Spleen (tissue), 7 donors: ENCODE data around the gene LRRC3B.

Experiments used
- POLR2AphosphoS5 ChIP-seq, 3 donors: sonication (generic); formaldehyde crosslinking; IDR thresholded peaks; one replicate each; pipeline ENCODE4 v1.5.1; 2017; ENCODE audit warnings: antibody characterized with exemption in 3 of 3
- TF ChIP-seq, protein P1 (sequence below), 11 experiments: fragments of 200-600 bp in 7 of 11; fragments of 450-650 bp in 4 of 11; sonication (generic) in 4 of 11; IDR thresholded peaks in 8 of 11; conservative IDR thresholded peaks in 3 of 11; 1 replicate in 7 of 11; 2 replicates in 4 of 11; pipeline versions ENCODE4 v1.4.0 to v1.8.0; 2016 to 2021; ENCODE audit warnings: antibody characterized with exemption in 11 of 11, inconsistent platforms in 4 of 11, mild to moderate bottlenecking in 1 of 11
- donor health status: DM: no; HTN: no; CAD: no; lungs with moderate emphysema.
- donor health status: DM: no; HTN: no; CAD: no.
- donor health status: DM: no; HTN: no; CAD: no.

DNA sequence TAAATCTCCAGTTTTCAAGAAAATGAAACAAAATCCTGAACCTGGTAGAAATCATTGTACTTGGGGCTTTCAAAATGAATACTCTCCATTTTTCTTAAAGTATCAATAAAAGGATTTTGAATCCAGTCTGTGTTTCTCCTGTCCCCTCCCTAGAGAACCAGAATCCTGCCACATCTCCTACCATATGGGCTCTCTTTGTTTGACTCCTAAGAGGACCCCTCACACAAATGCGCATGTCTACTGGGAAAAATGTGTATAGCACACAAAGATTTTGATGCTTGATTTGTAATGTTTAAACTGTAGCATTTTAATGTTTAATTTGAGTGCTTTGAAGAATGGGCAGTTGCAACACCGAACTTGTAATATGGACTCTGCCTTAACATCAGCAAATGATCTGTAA, 25.9 kb downstream of the LRRC3B start:
- TF ChIP-seq, protein P1, sequence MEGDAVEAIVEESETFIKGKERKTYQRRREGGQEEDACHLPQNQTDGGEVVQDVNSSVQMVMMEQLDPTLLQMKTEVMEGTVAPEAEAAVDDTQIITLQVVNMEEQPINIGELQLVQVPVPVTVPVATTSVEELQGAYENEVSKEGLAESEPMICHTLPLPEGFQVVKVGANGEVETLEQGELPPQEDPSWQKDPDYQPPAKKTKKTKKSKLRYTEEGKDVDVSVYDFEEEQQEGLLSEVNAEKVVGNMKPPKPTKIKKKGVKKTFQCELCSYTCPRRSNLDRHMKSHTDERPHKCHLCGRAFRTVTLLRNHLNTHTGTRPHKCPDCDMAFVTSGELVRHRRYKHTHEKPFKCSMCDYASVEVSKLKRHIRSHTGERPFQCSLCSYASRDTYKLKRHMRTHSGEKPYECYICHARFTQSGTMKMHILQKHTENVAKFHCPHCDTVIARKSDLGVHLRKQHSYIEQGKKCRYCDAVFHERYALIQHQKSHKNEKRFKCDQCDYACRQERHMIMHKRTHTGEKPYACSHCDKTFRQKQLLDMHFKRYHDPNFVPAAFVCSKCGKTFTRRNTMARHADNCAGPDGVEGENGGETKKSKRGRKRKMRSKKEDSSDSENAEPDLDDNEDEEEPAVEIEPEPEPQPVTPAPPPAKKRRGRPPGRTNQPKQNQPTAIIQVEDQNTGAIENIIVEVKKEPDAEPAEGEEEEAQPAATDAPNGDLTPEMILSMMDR (IDR thresholded peaks at IDR 0.05 in 8 of 11, conservative IDR thresholded peaks at IDR 0.05 in 3 of 11): no peak
- TF ChIP-seq POLR2AphosphoS5 (IDR thresholded peaks at IDR 0.05): no peak
